Measurements from ENCODE around the gene HACD3. TPM values are rescaled to one million over a fixed set of nuclear protein-coding genes. Genes with fewer than 3 reads are reported as not detected.
"Not testable (repeated sequence)": the region's sequence is repeated elsewhere in the genome, so short reads cannot be mapped to it uniquely, and the experiment has no call there.

Gene HACD3
- polyA plus RNA-seq, 1 experiment = 40.9 TPM

- H3K27me3 ChIP-seq (ENCODE audit: control insufficient read depth, insufficient read depth, low read length) = no peaks in the 10 kb centered on the region
- TF ChIP-seq, protein P1, sequence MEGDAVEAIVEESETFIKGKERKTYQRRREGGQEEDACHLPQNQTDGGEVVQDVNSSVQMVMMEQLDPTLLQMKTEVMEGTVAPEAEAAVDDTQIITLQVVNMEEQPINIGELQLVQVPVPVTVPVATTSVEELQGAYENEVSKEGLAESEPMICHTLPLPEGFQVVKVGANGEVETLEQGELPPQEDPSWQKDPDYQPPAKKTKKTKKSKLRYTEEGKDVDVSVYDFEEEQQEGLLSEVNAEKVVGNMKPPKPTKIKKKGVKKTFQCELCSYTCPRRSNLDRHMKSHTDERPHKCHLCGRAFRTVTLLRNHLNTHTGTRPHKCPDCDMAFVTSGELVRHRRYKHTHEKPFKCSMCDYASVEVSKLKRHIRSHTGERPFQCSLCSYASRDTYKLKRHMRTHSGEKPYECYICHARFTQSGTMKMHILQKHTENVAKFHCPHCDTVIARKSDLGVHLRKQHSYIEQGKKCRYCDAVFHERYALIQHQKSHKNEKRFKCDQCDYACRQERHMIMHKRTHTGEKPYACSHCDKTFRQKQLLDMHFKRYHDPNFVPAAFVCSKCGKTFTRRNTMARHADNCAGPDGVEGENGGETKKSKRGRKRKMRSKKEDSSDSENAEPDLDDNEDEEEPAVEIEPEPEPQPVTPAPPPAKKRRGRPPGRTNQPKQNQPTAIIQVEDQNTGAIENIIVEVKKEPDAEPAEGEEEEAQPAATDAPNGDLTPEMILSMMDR (IDR thresholded peaks at IDR 0.05; ENCODE audit: insufficient read depth, low read depth, low read length) = peak; percentile 54
- peak within 1 kb of the TSS; percentile 88 for H3K4me3 ChIP-seq (ENCODE audit: low read depth, low read length)
- ChIA-PET CTCF (interaction anchor here (0.5 to 2.2 kb wide), 11 partner anchors 9 to 249 kb away, joined by 3 to 6 read pairs (median 3); no protein-coding TSS in a partner anchor), POLR2A (interaction anchor here (0.7 to 1.0 kb wide), 6 partner anchors 8 to 259 kb away, joined by 3 to 15 read pairs (median 4); partner anchors contain the start of gene RAB11A)
- peak; percentile 72 for DNase-seq (ENCODE audit: low read depth)
- no peaks in the 10 kb centered on the region for H3K36me3 ChIP-seq (ENCODE audit: control insufficient read depth, insufficient read depth, low read length)
Measured at GRCh38 chr15:65610871-65611718, 80.8 kb downstream of the HACD3 start, which contains the start of gene INTS14. INTS14 (minus strand) TSS chr15:65611131; CDS start chr15:65607380, 3,751 bp downstream.

DNA sequence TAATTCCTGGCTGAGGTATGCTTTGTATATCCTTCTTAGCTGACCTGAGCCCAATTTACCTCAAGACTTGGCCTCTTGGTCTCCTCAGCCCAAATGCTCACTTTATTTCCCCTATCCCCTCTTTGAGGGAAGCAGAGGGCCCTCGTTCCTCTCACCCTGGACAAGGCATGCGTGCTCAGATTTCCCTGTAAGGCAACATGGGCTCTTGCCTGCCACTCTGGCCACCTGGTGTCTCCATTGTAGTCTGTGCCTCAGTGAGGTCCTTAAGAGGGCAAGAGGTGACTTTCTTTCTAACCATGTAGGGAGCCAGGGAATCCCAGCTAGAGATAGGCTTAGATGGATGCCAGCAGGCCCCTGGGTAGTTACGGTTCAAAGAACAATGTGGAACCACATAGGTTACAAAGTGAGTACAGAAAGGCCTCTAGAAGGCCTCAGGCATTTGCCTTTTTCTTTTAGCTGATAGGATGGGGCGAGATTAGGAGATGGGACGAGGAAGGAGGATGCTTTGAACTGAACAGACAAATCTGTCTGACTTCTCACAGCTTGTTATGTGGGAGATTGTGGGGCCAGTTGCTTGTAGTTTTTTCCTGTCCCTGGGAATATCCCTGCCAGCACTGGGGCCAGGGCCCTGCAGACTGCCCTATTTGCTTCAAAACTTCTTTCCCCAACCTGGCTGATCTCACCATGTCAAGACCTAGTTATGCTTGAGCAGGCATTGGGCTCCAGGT lies 81.8 kb downstream of the HACD3 start:
- CTCF ChIA-PET = interaction anchor here (0.9 to 1.6 kb wide), 4 partner anchors 27 to 217 kb away, joined by 3 to 5 read pairs (median 3); no protein-coding TSS in a partner anchor

DNA sequence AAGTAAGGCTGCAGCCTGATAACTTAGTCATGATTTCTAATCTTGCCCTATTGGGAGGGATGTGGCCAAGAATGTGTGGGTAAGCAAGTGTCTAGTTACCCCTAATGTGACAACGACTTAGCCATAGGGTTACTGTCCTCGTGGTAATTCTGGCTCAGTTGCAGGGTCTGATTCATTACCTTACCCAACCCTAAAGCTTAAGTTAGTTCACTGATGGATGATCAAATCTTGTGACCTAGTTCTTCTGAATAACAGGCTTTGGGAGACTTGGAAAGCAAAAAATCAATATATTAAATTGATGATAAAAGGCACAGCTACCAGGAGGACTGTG lies 82.3 kb downstream of the HACD3 start:
- ChIA-PET CTCF (interaction anchor here (0.9 to 1.6 kb wide), 3 partner anchors 26 to 217 kb away, joined by 3 to 5 read pairs (median 3); no protein-coding TSS in a partner anchor), POLR2A (no interaction called here)
- no peak overlapping the region for H3K4me3 ChIP-seq (ENCODE audit: low read depth, low read length)
- no peaks in the 10 kb centered on the region for H3K36me3 ChIP-seq (ENCODE audit: control insufficient read depth, insufficient read depth, low read length)
- H3K27me3 ChIP-seq (ENCODE audit: control insufficient read depth, insufficient read depth, low read length) = no peaks in the 10 kb centered on the region
- DNase-seq (ENCODE audit: low read depth) = no peak
- TF ChIP-seq, protein P1 (IDR thresholded peaks at IDR 0.05; ENCODE audit: insufficient read depth, low read depth, low read length) = no peak

More for the DNA sequence above, 81.8 kb downstream of the HACD3 start:
- Histone ChIP-seq H3K27me3 (ENCODE audit: control insufficient read depth, insufficient read depth, low read length) (no peaks in the 10 kb centered on the region), H3K4me3 (ENCODE audit: low read depth, low read length) (peak overlapping the region; percentile 88), H3K36me3 (ENCODE audit: control insufficient read depth, insufficient read depth, low read length) (no peaks in the 10 kb centered on the region)
- TF ChIP-seq, protein P1 (IDR thresholded peaks at IDR 0.05; ENCODE audit: insufficient read depth, low read depth, low read length) = no peak
- POLR2A ChIA-PET = no interaction called here
- no peak for DNase-seq (ENCODE audit: low read depth)

- Histone ChIP-seq H3K36me3 (ENCODE audit: control insufficient read depth, insufficient read depth, low read length) (no peaks in the 10 kb centered on the region), H3K4me3 (ENCODE audit: low read depth, low read length) (no peak overlapping the region), H3K27me3 (ENCODE audit: control insufficient read depth, insufficient read depth, low read length) (no peaks in the 10 kb centered on the region)
- ChIA-PET POLR2A (no interaction called here), CTCF (interaction anchor here (0.6 to 1.6 kb wide), 3 partner anchors 26 to 147 kb away, joined by 3 to 5 read pairs (median 3); no protein-coding TSS in a partner anchor)
- no peak for DNase-seq (ENCODE audit: low read depth)
- TF ChIP-seq, protein P1 (IDR thresholded peaks at IDR 0.05; ENCODE audit: insufficient read depth, low read depth, low read length) = no peak
Measured at GRCh38 chr15:65612949-65613744, 82.9 kb downstream of the HACD3 start.

GRCh38 chr15:65615887-65616286 lies 85.6 kb downstream of the HACD3 start:
- POLR2A ChIA-PET; DNase-seq (ENCODE audit: low read depth); H3K27me3 ChIP-seq (ENCODE audit: control insufficient read depth, insufficient read depth, low read length); H3K4me3 ChIP-seq (ENCODE audit: low read depth, low read length); H3K36me3 ChIP-seq (ENCODE audit: control insufficient read depth, insufficient read depth, low read length); CTCF ChIA-PET: not testable (repeated sequence)

Measured in BJ (cell line).